NCI-H82 treated with DMSO at 0.1 percent for 48 hours (cell line): ENCODE data around the gene DCUN1D3.
A peak's percentile ranks its signal among the peaks of the same experiment; 100 is the strongest.

Experiments
- DNase-seq: peaks from one replicate; lab custom pipeline; 2025; ENCODE audit not compliant: unreplicated experiment; lab: John Stamatoyannopoulos, UW

Gene DCUN1D3

DNA sequence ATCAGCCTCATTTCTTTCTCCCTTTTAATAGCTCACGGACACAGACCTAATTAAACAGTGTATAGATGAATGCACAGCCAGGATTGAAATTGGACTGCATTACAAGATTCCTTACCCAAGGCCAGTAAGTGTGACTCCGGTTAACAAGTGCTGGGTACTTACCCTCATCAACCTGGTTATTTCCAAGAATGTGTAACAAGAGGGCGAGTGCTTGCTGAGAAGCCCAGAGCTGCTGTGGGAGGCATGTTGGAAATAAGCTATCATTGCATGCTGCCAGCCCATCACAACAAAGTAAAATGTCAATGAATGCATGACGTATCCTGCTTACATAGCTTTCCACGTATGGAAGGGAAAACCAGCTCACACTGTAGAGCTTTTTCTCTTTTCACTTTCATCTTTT is 19.9 kb upstream of the DCUN1D3 start:
- DNase-seq = no peak

DNA sequence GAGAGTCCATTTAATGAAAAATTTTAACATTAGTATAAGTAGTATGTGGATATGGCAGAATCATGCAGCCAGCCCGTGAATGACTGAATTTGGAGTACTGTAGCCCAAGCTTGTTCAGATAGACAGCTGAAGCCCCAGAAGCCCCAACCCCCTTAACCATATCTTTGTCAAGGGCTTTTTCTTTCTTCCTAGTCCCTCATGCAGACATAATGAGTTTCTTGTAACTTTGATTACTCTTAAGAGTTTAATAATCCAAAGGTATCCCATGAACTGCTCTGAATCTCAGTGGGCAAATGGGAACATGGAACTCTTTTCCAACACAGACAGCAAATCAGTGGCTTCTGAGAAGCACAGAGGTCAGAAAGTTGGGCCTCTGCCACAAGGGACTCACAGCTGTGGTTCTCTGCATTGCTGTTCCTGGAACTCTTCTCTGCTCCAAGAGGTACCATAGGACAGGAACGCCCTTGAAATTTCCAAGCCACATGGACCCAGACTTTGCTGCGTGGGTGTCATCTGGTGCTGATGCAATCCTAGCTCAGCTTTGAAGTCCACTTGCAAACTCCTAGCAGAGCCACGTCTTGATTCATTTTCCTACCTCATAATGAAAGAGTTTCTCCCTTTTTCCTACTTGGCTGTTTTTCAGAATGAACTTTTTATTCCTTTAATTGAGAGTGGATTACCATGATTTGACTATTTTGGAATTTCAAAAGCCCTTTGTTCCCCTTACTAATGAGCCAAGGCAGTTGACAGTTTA is 18.5 kb upstream of the DCUN1D3 start:
- no peak for DNase-seq

GRCh38 chr16:20916942-20917341 is 16.8 kb upstream of the DCUN1D3 start:
- DNase-seq = no peak

GRCh38 chr16:20916289-20916688 is 16.1 kb upstream of the DCUN1D3 start:
- DNase-seq = no peak

GRCh38 chr16:20911361-20911760 is 11.2 kb upstream of the DCUN1D3 start:
- DNase-seq = no peak

DNA sequence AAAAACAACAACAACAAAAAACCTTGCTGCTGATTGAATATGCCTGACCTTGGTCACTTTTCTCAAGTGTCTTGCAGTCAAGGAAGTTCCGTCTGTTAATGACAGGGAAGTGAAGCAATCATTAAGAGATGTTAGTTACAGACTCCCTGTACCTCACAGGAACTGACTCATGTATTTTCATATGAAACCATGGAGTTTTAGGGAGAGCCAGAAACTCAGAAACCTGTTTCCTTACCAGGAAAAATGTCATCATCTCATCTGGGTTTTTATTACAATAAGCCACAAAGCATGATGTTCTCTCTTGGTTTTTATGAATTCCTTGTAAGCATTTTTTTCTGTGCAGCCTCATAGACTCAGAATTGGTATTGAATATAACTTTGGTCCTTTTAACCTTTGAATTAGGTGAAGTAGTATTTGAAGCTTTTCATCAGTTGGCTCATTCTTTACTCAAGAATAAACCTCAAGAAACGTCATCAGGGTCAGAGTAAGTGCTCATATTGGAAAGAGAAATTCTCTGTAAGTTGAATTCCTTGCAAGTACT is 10.7 kb upstream of the DCUN1D3 start:
- DNase-seq = no peak

DNA sequence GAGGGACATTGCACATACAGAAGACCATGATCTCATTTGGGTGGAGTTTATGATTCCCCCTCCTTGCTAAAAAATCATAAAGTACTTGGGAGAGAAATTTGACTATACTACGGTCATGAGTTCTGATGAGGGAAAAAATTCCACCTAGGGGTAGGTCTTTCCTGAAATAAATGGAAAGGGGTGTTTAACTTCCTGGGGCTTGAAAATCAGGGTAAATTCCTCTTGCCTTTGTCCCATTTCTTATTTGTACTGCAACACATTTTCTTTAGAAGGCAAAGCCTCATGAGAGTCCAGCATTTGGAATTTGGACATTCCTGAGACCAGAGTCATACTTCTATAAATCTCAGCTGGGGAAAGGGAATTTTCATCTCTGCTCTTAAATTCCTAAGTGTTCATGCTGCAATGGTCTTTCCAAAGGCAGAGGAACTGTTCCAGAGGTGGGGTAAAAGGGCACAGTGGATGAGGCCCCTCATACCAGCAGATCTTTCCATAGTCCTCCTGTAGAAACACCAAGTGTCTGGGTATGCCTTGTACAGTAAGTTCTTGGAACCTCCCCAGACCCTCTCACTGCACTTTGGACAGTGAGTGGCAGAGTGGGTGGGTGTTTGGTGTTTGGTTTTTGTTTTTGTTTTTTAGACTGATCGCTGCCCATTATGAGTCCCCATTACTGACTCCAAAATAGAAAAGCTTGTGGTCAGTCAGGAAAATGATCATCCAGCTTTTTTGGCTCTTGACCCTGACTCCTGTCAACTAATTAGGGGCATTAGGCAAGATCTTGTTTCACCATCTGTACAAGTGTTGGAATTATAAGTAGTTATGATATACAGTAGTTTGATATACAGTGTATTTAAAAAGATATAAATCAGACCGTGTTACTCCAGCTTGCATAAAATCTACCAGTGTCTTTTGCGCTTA is 6.4 kb upstream of the DCUN1D3 start:
- DNase-seq = no peak

DNA sequence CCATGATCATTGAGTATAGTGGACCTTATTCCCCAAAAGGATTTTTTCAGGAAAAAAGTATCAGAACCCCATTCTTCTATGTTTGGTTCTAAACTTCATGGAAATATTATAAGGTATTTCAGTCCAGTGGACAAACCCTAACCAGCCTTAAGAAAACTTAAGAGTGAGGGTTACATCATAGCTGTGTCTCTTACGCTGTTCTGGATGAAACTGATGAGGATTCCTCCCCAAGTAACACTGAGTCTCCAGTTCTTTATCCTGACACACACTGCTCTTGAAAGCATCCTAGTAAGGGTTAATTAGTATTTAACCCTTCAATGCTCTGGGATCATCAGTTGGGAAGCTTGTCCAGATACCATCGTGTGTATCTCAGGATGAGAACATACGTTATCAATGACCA is 5.4 kb upstream of the DCUN1D3 start:
- DNase-seq = no peak

DNA sequence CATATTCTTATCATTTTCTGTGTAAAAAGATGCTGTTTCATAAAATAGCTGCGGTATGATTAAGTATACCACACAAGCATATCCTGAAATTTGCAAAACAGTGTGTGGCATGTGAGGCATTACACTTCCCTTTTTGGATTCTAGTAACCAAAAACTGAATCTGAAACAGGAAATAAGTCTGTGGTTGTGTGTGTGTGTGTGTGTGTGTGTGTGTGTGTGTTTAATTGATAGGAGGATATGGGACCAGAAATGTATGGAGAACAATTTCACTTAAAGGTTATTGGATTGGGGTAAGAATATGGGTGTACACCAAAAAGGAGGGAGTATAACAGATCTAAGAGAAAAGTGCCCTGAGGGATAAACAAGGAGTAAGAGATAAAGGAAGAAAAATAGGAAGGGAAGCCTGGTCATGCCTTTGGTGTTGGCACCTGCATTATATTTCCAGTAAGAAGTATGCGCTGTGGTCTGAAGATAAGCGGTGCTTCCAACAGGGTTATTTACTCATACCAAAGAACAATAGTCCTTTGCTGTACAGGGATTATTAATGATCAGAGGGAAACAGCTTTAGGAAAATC is 4.4 kb upstream of the DCUN1D3 start:
- no peak for DNase-seq

GRCh38 chr16:20903899-20904506 is 3.8 kb upstream of the DCUN1D3 start:
- no peak for DNase-seq

- DNase-seq = no peak
Measured at GRCh38 chr16:20903116-20903898, 3.1 kb upstream of the DCUN1D3 start.

DNA sequence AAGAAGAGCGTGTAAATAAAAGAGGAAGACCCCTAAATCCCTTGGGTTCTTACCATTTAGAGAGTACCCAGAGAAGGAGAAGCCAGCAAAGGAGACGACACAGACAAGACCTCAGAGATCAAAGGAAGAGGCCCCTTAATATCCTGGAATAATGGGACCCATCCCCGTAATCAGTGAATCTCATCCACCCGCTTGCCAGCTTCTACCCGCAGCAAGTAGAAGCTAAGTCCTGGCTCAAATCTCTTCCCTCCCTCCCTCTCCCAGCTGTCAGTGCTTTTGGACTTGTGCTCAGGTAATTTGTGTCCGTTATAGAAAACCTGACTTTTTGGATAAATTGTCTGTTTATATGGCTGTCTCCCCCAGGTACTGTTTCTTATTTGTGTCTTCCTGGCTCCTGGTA is 2.3 kb upstream of the DCUN1D3 start:
- no peak for DNase-seq

DNA sequence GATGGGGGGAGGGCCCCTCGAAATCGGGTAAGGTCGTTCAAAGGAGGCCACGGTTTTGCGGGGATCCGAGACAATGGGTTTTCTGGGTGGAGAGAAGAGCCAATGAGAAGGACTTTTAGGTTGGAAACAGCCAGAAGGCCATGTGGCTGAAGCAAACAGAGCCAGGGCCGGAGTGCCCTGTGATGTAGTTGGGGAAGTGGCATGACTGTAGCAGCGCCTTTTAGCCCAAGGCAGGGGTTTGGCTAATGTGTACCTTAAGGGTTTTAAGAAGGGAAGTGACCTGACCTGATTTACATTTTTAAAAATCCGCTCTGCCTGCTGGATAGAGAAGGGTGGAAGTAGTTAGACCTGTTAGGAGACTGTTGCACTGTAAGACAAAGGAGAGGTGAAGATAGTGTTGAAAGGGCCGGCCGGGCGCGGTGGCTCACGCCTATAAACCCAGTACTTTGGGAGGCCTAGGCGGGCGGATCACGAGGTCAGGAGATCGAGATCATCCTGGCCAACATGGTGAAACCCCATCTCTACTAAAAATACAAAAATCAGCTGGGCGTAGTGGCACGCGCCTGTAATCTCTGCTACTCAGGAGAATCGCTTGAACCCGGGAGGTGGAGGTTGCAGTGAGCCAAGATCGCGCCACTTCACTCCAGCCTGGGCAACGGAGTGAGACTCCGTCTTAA is 1.4 kb upstream of the DCUN1D3 start:
- DNase-seq = peak; percentile 23

DNA sequence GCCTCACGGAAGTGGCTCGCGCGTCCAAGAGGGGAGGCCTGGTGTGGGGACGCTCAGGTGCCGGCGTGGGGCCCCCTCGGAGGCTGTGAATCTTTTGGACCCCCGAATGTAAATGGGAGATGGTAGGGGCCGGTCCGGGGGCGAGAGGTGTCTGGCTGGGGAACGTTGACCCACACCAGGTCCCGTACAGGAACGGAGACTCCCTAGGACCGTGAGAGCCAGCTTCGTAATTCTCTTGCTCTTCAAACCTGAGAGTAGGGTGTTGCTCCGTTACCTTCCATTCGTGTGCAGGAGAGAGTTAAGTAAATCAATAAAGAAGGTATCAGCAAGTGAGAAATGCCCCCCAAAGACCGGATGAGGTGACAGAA is 894 bp upstream of the DCUN1D3 start:
- DNase-seq = no peak

- peak; percentile 38 for DNase-seq
Measured at GRCh38 chr16:20899477-20900298, 470 bp downstream of the DCUN1D3 start.

DNA sequence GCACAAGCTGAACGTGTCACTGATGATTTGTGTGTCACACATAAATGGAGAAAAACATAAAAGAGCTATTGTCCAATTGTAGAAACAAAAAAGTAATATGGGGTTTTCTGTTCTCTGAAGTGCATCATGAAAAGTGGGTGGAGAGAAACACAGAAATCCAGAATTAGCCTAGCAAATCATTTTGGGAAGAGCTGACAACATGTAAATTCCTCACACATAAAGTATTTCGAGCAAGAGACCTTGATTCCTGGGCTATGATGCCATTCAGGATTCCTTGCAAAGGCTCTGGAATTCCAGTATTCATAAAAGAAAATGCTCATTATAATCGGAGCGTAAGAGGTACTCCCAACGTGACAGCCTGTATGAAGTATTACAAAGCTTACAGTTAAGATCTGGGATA is 1.1 kb downstream of the DCUN1D3 start:
- DNase-seq = no peak

GRCh38 chr16:20897922-20898321 is 2.2 kb downstream of the DCUN1D3 start:
- DNase-seq = no peak

- DNase-seq = no peak
Measured at GRCh38 chr16:20897253-20897897, 2.8 kb downstream of the DCUN1D3 start.

DNA sequence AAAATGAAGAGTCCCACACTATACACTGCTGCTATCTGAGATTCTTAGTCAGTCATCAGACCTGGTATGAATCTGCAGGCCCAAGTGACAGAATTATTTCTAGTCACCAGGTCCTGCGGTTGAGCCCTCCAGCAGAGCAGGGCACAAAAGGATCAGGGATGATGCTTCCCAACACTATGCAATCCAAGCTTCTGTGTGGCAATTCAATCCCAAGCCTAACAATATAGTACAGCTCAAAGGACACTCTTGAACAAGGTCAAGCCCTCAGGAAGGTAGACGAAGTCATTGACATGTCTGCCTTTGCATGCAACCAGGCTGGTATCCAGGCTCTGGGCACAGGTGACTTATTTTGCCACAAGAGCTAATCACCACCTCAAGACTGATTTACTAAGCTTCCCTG is 5.8 kb downstream of the DCUN1D3 start:
- DNase-seq = no peak
